Stimulated activated CD4-positive, alpha-beta T cell treated with anti-CD3 and anti-CD28 coated beads, Interleukin-1b, Interleukin-23, amount 100 ng/mL, for 48 hours (primary cell): Measurements from ENCODE around the gene PDGFA.

Experiments
- DNase-seq: peaks from one replicate; pipeline ENCODE4 v3.0.0-alpha.2; 2020

The PDGFA gene

GRCh38 chr7:457814-458510 is 61.7 kb downstream of the PDGFA start:
- DNase-seq, result no peak

- no peak for DNase-seq
Observed at GRCh38 chr7:455110-455928, 64.3 kb downstream of the PDGFA start.

GRCh38 chr7:454356-455109 is 65.1 kb downstream of the PDGFA start:
- no peak for DNase-seq

- DNase-seq, result no peak
Observed at GRCh38 chr7:453597-454306, 65.9 kb downstream of the PDGFA start.

- DNase-seq, result no peak
Observed at GRCh38 chr7:452791-453455, 66.7 kb downstream of the PDGFA start.

GRCh38 chr7:452226-452751 is 67.4 kb downstream of the PDGFA start:
- DNase-seq, result no peak

GRCh38 chr7:451255-452225 is 68.1 kb downstream of the PDGFA start:
- no peak for DNase-seq

GRCh38 chr7:450741-451140 is 68.9 kb downstream of the PDGFA start:
- no peak for DNase-seq

- no peak for DNase-seq
Observed at GRCh38 chr7:450036-450435, 69.6 kb downstream of the PDGFA start.

GRCh38 chr7:449324-450019 is 70.2 kb downstream of the PDGFA start:
- DNase-seq, result no peak

- DNase-seq, result no peak
Observed at GRCh38 chr7:447523-447922, 72.1 kb downstream of the PDGFA start.
